Effector memory CD8-positive, alpha-beta T cell (primary cell): ENCODE measurements around the gene ZNF716.

ENCODE experiments used
- ATAC-seq: fragments of 150-1000 bp; cut with Tn5 transposase; replicated peaks from 2 replicates; pipeline ENCODE4 v1.10.0; 2021; ENCODE audit warnings: mild to moderate bottlenecking, moderate library complexity
- DNase-seq, 3 experiments: peaks; one replicate each; pipeline ENCODE4 v3.0.0; 2021
- H3K27ac Mint-ChIP-seq, 2 donors: one replicate each; pipeline ENCODE4 v1.8.0; 2022; ENCODE audit warnings: mild to moderate bottlenecking in 2 of 2, mixed read lengths in 2 of 2, moderate library complexity in 2 of 2
- H3K27me3 Mint-ChIP-seq, 2 donors: one replicate each; pipeline ENCODE4 v1.8.0; 2022; ENCODE audit warnings: mixed read lengths in 2 of 2
- H3K36me3 Mint-ChIP-seq: one replicate; pipeline ENCODE4 v1.8.0; 2022; ENCODE audit warnings: mild to moderate bottlenecking, moderate library complexity, mixed read lengths; ENCODE audit not compliant: insufficient read depth
- H3K4me1 Mint-ChIP-seq, 2 donors: one replicate each; pipeline ENCODE4 v1.8.0; 2022; ENCODE audit warnings: low read depth in 2 of 2, mixed read lengths in 2 of 2
- H3K4me3 Mint-ChIP-seq, 2 donors: one replicate each; pipeline ENCODE4 v1.8.0; 2022; ENCODE audit warnings: mild to moderate bottlenecking in 2 of 2, mixed read lengths in 2 of 2, moderate library complexity in 2 of 2
- H3K9me3 Mint-ChIP-seq, 2 donors: one replicate each; pipeline ENCODE4 v1.8.0; 2022; ENCODE audit warnings: mixed read lengths in 2 of 2

The ZNF716 gene

DNA sequence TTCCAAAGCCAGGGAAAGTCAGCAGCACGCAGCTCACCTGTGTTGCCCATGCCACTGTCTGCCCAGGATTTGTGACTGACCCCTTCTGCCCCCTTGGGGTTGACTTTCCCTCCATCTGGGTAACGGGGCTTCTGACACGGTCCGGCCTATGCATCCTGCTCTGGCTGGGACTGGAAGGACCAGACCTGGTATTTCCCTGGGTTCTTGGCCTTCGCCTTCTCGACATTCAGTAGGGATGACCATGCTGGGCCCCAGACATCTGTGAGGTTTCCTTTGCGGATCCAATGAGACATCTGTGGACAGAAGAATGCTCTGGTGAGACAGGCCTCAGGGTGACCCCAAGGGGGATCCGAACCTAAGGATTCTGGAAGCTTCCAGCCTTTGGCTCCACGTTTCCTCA lies 34.2 kb upstream of the ZNF716 start:
- no peaks in the 10 kb centered on the region for H3K4me1 Mint-ChIP-seq
- ATAC-seq (no peak), DNase-seq (no peak)
- H3K27me3 Mint-ChIP-seq = no peaks in the 10 kb centered on the region
- no peak overlapping the region for H3K4me3 Mint-ChIP-seq
- no peaks in the 10 kb centered on the region for H3K36me3 Mint-ChIP-seq
- H3K27ac Mint-ChIP-seq = no peak overlapping the region
- H3K9me3 Mint-ChIP-seq = peaks cover 0 to 8% of the 10 kb centered on the region in 2 donors

- H3K4me3 Mint-ChIP-seq = no peak overlapping the region
- H3K27ac Mint-ChIP-seq = no peak overlapping the region
- DNase-seq (no peak), ATAC-seq (no peak)
- H3K27me3 Mint-ChIP-seq = no peaks in the 10 kb centered on the region
- no peaks in the 10 kb centered on the region for H3K36me3 Mint-ChIP-seq
- H3K4me1 Mint-ChIP-seq = no peaks in the 10 kb centered on the region
- H3K9me3 Mint-ChIP-seq = peaks cover 0 to 15% of the 10 kb centered on the region in 2 donors
These were observed 33.2 kb upstream of the ZNF716 start for GRCh38 chr7:57416601-57417358.

- Mint-ChIP-seq H3K4me1 (no peaks in the 10 kb centered on the region), H3K9me3 (peaks cover 0 to 15% of the 10 kb centered on the region in 2 donors), H3K4me3 (no peak overlapping the region), H3K27ac (no peak overlapping the region), H3K27me3 (no peaks in the 10 kb centered on the region), H3K36me3 (no peaks in the 10 kb centered on the region)
- DNase-seq (no peak), ATAC-seq (no peak)
These were observed 32.2 kb upstream of the ZNF716 start for GRCh38 chr7:57417736-57418135.

DNA sequence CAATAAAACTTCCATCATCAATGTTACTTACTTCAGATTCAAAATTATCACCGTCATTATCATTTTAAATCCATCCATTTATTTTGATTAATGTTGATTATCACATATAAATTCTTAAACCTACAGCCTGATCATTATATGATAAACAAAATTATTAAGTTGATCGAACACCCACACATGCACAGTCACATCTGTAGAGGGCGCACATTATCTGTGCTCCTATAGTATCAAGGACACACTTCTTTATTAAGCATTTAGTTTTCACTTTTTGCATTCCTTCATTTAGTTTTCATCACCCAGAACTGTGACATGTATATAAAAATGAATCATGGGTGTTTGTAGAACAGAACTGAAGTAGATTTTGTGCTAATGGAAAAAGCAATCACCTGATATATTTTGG lies 26.2 kb upstream of the ZNF716 start:
- Mint-ChIP-seq H3K27me3 (no peaks in the 10 kb centered on the region), H3K4me1 (no peaks in the 10 kb centered on the region), H3K9me3 (peaks cover 0 to 7% of the 10 kb centered on the region in 2 donors), H3K27ac (no peak overlapping the region), H3K4me3 (no peak overlapping the region), H3K36me3 (no peaks in the 10 kb centered on the region)
- ATAC-seq (no peak), DNase-seq (no peak)

GRCh38 chr7:57424515-57425238 lies 25.3 kb upstream of the ZNF716 start:
- Mint-ChIP-seq H3K4me3 (no peak overlapping the region), H3K27me3 (no peaks in the 10 kb centered on the region), H3K4me1 (no peaks in the 10 kb centered on the region), H3K36me3 (no peaks in the 10 kb centered on the region), H3K27ac (no peak overlapping the region), H3K9me3 (peaks cover 0 to 7% of the 10 kb centered on the region in 2 donors)
- DNase-seq = no peak
- ATAC-seq = no peak

DNA sequence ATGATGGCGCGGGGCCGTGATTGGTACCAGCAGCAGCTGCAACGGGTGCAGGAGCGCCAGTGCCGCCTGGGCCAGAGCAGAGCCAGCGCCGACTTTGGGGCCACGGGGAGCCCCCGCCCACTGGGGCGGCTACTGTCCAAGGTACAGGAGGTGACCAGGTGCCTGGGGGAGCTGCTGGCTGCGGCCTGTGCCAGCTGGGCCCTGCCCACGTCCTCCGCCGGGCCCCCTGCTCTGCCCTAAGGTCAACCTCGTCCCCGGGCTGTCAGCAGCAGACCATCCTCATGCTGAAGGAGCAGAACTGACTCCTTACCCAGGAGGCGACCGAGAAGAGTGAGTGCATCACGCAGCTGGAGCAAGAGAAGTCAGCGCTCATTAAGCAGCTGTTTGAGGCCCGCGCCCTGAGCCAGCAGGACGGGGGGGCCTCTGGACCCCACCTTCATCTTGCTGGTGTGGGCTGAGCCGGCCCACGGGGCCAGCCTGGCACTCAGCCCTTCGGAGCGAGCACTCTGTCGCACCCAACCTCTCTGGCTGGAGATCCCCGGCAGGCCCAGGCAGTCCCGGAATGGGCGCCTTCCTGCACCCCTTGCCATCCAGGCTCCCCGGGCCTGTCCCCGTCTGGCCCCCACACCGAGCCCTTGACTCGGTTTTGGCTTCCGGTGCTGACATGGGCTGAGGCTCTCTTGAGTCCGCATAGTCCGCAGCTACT lies 24.6 kb upstream of the ZNF716 start:
- Mint-ChIP-seq H3K27ac (no peak overlapping the region), H3K27me3 (no peaks in the 10 kb centered on the region), H3K9me3 (peaks cover 0 to 7% of the 10 kb centered on the region in 2 donors), H3K36me3 (no peaks in the 10 kb centered on the region), H3K4me1 (no peaks in the 10 kb centered on the region), H3K4me3 (no peak overlapping the region)
- ATAC-seq (no peak), DNase-seq (no peak)

GRCh38 chr7:57425969-57426628 lies 23.9 kb upstream of the ZNF716 start:
- H3K36me3 Mint-ChIP-seq = no peaks in the 10 kb centered on the region
- ATAC-seq = no peak

GRCh38 chr7:57426629-57427003 lies 23.4 kb upstream of the ZNF716 start:
- no peak overlapping the region for H3K27ac Mint-ChIP-seq
- DNase-seq (no peak), ATAC-seq (no peak)
- no peak overlapping the region for H3K4me3 Mint-ChIP-seq
- H3K9me3 Mint-ChIP-seq = peaks cover 0 to 2% of the 10 kb centered on the region in 2 donors
- no peaks in the 10 kb centered on the region for H3K27me3 Mint-ChIP-seq
- no peaks in the 10 kb centered on the region for H3K36me3 Mint-ChIP-seq
- H3K4me1 Mint-ChIP-seq = no peaks in the 10 kb centered on the region

More at GRCh38 chr7:57425969-57426628, 23.9 kb upstream of the ZNF716 start:
- Mint-ChIP-seq H3K4me1 (no peaks in the 10 kb centered on the region), H3K27me3 (no peaks in the 10 kb centered on the region), H3K4me3 (no peak overlapping the region), H3K27ac (no peak overlapping the region), H3K9me3 (peaks cover 2 to 5% of the 10 kb centered on the region in 2 donors)
- DNase-seq = no peak

- Mint-ChIP-seq H3K27me3 (no peaks in the 10 kb centered on the region), H3K36me3 (no peaks in the 10 kb centered on the region), H3K27ac (no peak overlapping the region), H3K4me1 (no peaks in the 10 kb centered on the region), H3K4me3 (no peak overlapping the region), H3K9me3 (peaks cover 0 to 4% of the 10 kb centered on the region in 2 donors)
- DNase-seq = no peak
- ATAC-seq = no peak
These were observed 22.8 kb upstream of the ZNF716 start for GRCh38 chr7:57427146-57427545.

- no peak overlapping the region for H3K4me3 Mint-ChIP-seq
- no peak overlapping the region for H3K27ac Mint-ChIP-seq
- H3K27me3 Mint-ChIP-seq = no peaks in the 10 kb centered on the region
- no peak for DNase-seq
- no peaks in the 10 kb centered on the region for H3K36me3 Mint-ChIP-seq
- no peak for ATAC-seq
- no peaks in the 10 kb centered on the region for H3K4me1 Mint-ChIP-seq
- H3K9me3 Mint-ChIP-seq = peaks cover 0 to 6% of the 10 kb centered on the region in 2 donors
These were observed 22.4 kb upstream of the ZNF716 start for GRCh38 chr7:57427594-57427993.

DNA sequence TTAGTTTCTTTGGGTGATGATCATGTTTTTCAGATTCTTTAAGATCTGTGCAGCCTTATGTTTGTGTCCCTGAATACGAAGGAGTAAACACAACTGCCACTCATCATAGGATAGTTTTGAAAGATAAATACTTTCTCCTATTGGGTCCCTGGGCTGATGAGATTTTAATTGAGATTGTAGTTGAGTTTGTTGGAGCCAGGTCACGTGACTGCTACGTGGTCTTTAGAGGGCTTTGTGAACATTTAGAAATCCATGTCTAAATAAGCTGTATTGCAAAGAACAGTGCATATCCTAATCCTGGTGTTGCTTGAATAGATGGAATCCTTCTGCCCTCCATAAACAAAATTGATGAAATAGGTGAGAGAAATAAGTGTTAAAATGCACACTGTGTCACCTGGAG lies 17.4 kb upstream of the ZNF716 start:
- ATAC-seq = no peak
- DNase-seq = no peak
- H3K9me3 Mint-ChIP-seq = peaks cover 0 to 13% of the 10 kb centered on the region in 2 donors
- no peaks in the 10 kb centered on the region for H3K4me1 Mint-ChIP-seq
- no peaks in the 10 kb centered on the region for H3K36me3 Mint-ChIP-seq
- H3K27ac Mint-ChIP-seq = no peak overlapping the region
- no peak overlapping the region for H3K4me3 Mint-ChIP-seq
- H3K27me3 Mint-ChIP-seq = no peaks in the 10 kb centered on the region

DNA sequence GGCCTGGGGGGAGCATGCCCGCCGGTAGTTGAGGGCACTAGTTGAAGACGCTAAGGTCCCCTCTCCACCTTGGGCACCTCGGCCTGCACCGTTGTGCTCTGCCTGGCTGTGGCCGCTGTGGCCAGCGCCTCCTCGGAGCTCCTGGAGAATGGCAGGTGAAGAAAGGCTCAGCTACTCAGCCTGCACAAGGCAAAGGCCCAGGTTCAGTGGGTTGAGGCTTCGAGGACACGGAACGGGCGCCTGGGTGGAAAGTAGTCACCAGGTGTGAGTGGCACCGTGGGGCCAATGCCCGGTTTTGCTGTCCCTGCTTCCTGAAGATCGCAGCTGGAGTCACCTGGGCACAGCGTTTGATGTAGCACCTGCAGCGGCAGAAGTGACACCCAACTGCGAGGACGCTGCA lies 12.4 kb upstream of the ZNF716 start:
- Mint-ChIP-seq H3K4me1 (no peaks in the 10 kb centered on the region), H3K27me3 (no peaks in the 10 kb centered on the region), H3K27ac (no peak overlapping the region), H3K4me3 (no peak overlapping the region), H3K36me3 (peaks cover 2% of the 10 kb centered on the region), H3K9me3 (peaks cover 0 to 8% of the 10 kb centered on the region in 2 donors)
- DNase-seq (no peak), ATAC-seq (no peak)

- Mint-ChIP-seq H3K36me3 (peaks cover 2% of the 10 kb centered on the region), H3K4me1 (no peaks in the 10 kb centered on the region), H3K27me3 (no peaks in the 10 kb centered on the region), H3K4me3 (no peak overlapping the region), H3K27ac (no peak overlapping the region), H3K9me3 (peaks cover 0 to 2% of the 10 kb centered on the region in 2 donors)
- DNase-seq (no peak), ATAC-seq (no peak)
These were observed 11.7 kb upstream of the ZNF716 start for GRCh38 chr7:57438244-57438643.
